ENCODE results near the gene PDGFD.
"Not testable (repeated sequence)": the region's sequence is repeated elsewhere in the genome, so short reads cannot be mapped to it uniquely, and the experiment has no call there.

The PDGFD gene

GRCh38 chr11:104051778-104052177 lies 112.2 kb downstream of the PDGFD start:
- DNase-seq, result no peak

GRCh38 chr11:104049116-104049515 lies 114.8 kb downstream of the PDGFD start:
- no peak for DNase-seq

GRCh38 chr11:104046858-104047257 lies 117.1 kb downstream of the PDGFD start:
- not testable (repeated sequence) for DNase-seq

GRCh38 chr11:104046331-104046730 lies 117.6 kb downstream of the PDGFD start:
- DNase-seq, result no peak

GRCh38 chr11:104043678-104044239 lies 120.2 kb downstream of the PDGFD start:
- no peak for DNase-seq

GRCh38 chr11:104043142-104043541 lies 120.8 kb downstream of the PDGFD start:
- DNase-seq, result no peak

- no peak for DNase-seq
Observed at GRCh38 chr11:104041792-104042191, 122.2 kb downstream of the PDGFD start.

- DNase-seq, result no peak
Observed at GRCh38 chr11:104036995-104037394, 127.0 kb downstream of the PDGFD start.

- DNase-seq, result no peak
Observed at GRCh38 chr11:104036588-104036987, 127.4 kb downstream of the PDGFD start, which contains the start of gene DDI1. DDI1 (plus strand) TSS chr11:104036640; CDS start chr11:104036823, 183 bp downstream.

GRCh38 chr11:104033561-104033960 lies 130.4 kb downstream of the PDGFD start:
- DNase-seq, result no peak

GRCh38 chr11:104033134-104033533 lies 130.8 kb downstream of the PDGFD start:
- no peak for DNase-seq

GRCh38 chr11:104028476-104029263 lies 135.3 kb downstream of the PDGFD start:
- DNase-seq, result no peak

GRCh38 chr11:104024572-104024971 lies 139.4 kb downstream of the PDGFD start:
- no peak for DNase-seq

GRCh38 chr11:104015649-104016415 lies 148.1 kb downstream of the PDGFD start:
- no peak for DNase-seq

- no peak for DNase-seq
Observed at GRCh38 chr11:104011044-104011443, 152.9 kb downstream of the PDGFD start.

GRCh38 chr11:104009744-104010143 lies 154.2 kb downstream of the PDGFD start:
- no peak for DNase-seq

GRCh38 chr11:104005234-104005855 lies 158.6 kb downstream of the PDGFD start:
- no peak for DNase-seq

GRCh38 chr11:104003491-104003890 lies 160.5 kb downstream of the PDGFD start:
- DNase-seq, result no peak

- no peak for DNase-seq
Observed at GRCh38 chr11:104001561-104002056, 162.3 kb downstream of the PDGFD start.

GRCh38 chr11:104000798-104001197 lies 163.1 kb downstream of the PDGFD start:
- no peak for DNase-seq

- DNase-seq, result no peak
Observed at GRCh38 chr11:103998826-103999508, 165.0 kb downstream of the PDGFD start.

- no peak for DNase-seq
Observed at GRCh38 chr11:103997082-103997481, 166.9 kb downstream of the PDGFD start.
